ENCODE measurements around the gene KLHL26. TPM values are rescaled to one million over a fixed set of nuclear protein-coding genes. Genes with fewer than 3 reads are reported as not detected.
A peak's percentile ranks its signal among the peaks of the same experiment; 100 is the strongest.

KLHL26 gene
- total and polyA plus RNA-seq, 9 of the 15 experiments (the other 6 are each of a cell fraction or from before 2014, with no cell fraction given): 0.13 to 13.3 (median 1.4) TPM

DNA sequence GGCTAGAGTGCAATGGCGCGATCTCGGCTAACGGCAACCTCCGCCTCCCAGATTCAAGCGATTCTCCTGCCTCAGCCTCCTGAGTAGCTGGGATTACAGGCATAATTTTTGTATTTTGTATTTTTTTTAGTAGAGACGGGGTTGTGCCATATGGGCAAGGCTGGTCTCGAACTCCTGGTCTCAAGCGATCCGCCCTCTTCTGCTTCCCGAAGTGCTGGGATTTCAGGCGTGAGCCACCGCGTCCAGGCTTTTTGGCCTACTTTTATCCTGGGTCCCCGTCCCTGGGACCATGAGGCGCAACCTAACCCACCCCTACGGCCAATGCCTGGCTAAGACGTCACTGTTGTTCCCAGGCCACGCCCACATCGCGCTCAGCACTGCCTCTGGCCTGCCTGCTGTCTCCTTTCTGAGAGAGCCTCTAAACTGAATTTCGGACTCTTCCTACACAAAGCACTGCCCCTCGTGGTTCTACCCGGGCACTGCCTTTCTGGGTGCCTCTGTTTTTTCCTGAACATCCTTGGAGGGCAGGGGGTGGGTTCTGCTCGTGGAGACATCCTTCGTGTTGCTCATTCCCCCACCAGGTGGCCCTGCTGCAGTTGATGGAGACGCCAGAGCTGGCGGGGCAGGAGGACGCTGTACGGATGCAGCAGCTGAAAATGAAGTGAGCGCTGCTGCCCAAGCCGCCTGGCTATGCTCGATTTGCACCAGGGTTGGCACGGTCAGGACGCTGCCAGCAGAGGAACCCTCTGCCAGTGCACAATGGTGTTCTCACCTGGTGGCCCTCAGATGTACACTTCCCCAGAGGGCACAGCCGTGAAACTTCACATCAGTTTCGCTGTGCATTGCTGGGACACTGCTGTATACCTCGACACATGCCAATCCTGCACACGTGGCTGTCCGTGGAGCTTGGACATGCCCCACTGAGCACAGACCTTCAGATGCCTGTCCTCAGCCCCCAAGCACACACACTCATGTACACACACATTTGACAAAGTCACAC is 46.3 kb upstream of the KLHL26 start (continued):
- TF ChIP-seq, protein P1, sequence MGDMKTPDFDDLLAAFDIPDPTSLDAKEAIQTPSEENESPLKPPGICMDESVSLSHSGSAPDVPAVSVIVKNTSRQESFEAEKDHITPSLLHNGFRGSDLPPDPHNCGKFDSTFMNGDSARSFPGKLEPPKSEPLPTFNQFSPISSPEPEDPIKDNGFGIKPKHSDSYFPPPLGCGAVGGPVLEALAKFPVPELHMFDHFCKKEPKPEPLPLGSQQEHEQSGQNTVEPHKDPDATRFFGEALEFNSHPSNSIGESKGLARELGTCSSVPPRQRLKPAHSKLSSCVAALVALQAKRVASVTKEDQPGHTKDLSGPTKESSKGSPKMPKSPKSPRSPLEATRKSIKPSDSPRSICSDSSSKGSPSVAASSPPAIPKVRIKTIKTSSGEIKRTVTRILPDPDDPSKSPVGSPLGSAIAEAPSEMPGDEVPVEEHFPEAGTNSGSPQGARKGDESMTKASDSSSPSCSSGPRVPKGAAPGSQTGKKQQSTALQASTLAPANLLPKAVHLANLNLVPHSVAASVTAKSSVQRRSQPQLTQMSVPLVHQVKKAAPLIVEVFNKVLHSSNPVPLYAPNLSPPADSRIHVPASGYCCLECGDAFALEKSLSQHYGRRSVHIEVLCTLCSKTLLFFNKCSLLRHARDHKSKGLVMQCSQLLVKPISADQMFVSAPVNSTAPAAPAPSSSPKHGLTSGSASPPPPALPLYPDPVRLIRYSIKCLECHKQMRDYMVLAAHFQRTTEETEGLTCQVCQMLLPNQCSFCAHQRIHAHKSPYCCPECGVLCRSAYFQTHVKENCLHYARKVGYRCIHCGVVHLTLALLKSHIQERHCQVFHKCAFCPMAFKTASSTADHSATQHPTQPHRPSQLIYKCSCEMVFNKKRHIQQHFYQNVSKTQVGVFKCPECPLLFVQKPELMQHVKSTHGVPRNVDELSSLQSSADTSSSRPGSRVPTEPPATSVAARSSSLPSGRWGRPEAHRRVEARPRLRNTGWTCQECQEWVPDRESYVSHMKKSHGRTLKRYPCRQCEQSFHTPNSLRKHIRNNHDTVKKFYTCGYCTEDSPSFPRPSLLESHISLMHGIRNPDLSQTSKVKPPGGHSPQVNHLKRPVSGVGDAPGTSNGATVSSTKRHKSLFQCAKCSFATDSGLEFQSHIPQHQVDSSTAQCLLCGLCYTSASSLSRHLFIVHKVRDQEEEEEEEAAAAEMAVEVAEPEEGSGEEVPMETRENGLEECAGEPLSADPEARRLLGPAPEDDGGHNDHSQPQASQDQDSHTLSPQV (IDR thresholded peaks at IDR 0.05): peak; percentile 33; the same call in 1 of the 2 replicates
- no peak for TF ChIP-seq CBX8 (IDR thresholded peaks at IDR 0.05; ENCODE audit: borderline replicate concordance, extremely low read depth, low read depth, low read length, poor library complexity, severe bottlenecking)
- TF ChIP-seq, protein P2, sequence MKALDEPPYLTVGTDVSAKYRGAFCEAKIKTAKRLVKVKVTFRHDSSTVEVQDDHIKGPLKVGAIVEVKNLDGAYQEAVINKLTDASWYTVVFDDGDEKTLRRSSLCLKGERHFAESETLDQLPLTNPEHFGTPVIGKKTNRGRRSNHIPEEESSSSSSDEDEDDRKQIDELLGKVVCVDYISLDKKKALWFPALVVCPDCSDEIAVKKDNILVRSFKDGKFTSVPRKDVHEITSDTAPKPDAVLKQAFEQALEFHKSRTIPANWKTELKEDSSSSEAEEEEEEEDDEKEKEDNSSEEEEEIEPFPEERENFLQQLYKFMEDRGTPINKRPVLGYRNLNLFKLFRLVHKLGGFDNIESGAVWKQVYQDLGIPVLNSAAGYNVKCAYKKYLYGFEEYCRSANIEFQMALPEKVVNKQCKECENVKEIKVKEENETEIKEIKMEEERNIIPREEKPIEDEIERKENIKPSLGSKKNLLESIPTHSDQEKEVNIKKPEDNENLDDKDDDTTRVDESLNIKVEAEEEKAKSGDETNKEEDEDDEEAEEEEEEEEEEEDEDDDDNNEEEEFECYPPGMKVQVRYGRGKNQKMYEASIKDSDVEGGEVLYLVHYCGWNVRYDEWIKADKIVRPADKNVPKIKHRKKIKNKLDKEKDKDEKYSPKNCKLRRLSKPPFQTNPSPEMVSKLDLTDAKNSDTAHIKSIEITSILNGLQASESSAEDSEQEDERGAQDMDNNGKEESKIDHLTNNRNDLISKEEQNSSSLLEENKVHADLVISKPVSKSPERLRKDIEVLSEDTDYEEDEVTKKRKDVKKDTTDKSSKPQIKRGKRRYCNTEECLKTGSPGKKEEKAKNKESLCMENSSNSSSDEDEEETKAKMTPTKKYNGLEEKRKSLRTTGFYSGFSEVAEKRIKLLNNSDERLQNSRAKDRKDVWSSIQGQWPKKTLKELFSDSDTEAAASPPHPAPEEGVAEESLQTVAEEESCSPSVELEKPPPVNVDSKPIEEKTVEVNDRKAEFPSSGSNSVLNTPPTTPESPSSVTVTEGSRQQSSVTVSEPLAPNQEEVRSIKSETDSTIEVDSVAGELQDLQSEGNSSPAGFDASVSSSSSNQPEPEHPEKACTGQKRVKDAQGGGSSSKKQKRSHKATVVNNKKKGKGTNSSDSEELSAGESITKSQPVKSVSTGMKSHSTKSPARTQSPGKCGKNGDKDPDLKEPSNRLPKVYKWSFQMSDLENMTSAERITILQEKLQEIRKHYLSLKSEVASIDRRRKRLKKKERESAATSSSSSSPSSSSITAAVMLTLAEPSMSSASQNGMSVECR (CRISPR knock-in tag; IDR thresholded peaks at IDR 0.05): peak; percentile 52
- 0 out of 2 replicates have a peak, but pooled peaks have one; percentile 16 for TF ChIP-seq TEAD4 (IDR thresholded peaks at IDR 0.05; ENCODE audit: low read length)
- TF ChIP-seq TEAD4 (CRISPR knock-in tag; IDR thresholded peaks at IDR 0.05; ENCODE audit: borderline replicate concordance): no peak
- peak; percentile 79 for TF ChIP-seq MYC (IDR thresholded peaks at IDR 0.05; ENCODE audit: low read depth, low read length)
- no peak for TF ChIP-seq MYC (CRISPR knock-in tag; IDR thresholded peaks at IDR 0.05; ENCODE audit: borderline replicate concordance, low read depth)
- TF ChIP-seq MTA3 (IDR thresholded peaks at IDR 0.05; ENCODE audit: borderline replicate concordance): peak; percentile 57; the same call in 1 of the 2 replicates
- 0 out of 2 replicates have a peak, but pooled peaks have one; percentile 64 for TF ChIP-seq FOXP1 (CRISPR knock-in tag; IDR thresholded peaks at IDR 0.05)
- no peak for TF ChIP-seq TCF3 (CRISPR knock-in tag; IDR thresholded peaks at IDR 0.05)
- no peak for TF ChIP-seq ZNF785 (CRISPR knock-in tag; IDR thresholded peaks at IDR 0.05)
- TF ChIP-seq MAZ (CRISPR knock-in tag; conservative IDR thresholded peaks at IDR 0.05 in 1 of 2, IDR thresholded peaks at IDR 0.05 in 1 of 2): peak; percentile 26 to 61; a peak in 3 of 4 replicates
- TF ChIP-seq MNT (conservative IDR thresholded peaks at IDR 0.05): peak; percentile 73 to 74
- TF ChIP-seq RCOR1 (IDR thresholded peaks at IDR 0.05; ENCODE audit: borderline replicate concordance in 1 of 2, low read depth in 2 of 2, low read length in 2 of 2): peak in 1 of 2 experiments; percentile 63; a peak in 2 of 4 replicates
